Lower lobe of right lung (tissue), 2 donors: Measurements from ENCODE around the gene DPYSL3. TPM values are rescaled to one million over a fixed set of nuclear protein-coding genes. Genes with fewer than 3 reads are reported as not detected.

ENCODE experiments used
- ATAC-seq, 2 donors: fragments of 200-7000 bp; cut with Tn5 transposase; one replicate each; pipeline ENCODE4 v1.9.1; 2020 to 2022; ENCODE audit warnings: mild to moderate bottlenecking in 2 of 2, moderate library complexity in 2 of 2
- DNase-seq: peaks from one replicate; pipeline ENCODE4 v3.0.0-alpha.2; 2020
- H3K27ac ChIP-seq: fragments of 200-600 bp; one replicate; pipeline ENCODE4 v1.8.0; 2022
- H3K27me3 ChIP-seq: fragments of 200-600 bp; one replicate; pipeline ENCODE4 v1.8.0; 2022; ENCODE audit warnings: low read depth
- H3K36me3 ChIP-seq: fragments of 200-600 bp; one replicate; pipeline ENCODE4 v1.8.0; 2022; ENCODE audit warnings: mild to moderate bottlenecking
- H3K4me1 ChIP-seq: fragments of 200-600 bp; one replicate; pipeline ENCODE4 v1.8.0; 2022
- H3K4me3 ChIP-seq: fragments of 200-600 bp; one replicate; pipeline ENCODE4 v1.8.0; 2022; ENCODE audit warnings: mild to moderate bottlenecking
- H3K9me3 ChIP-seq: fragments of 200-600 bp; one replicate; pipeline ENCODE4 v1.8.0; 2022
- intact Hi-C: fragments of 100-400 bp; cut with DNase I; formaldehyde crosslinking; loops from one replicate; pipeline ENCODE4 v1.11.0; 2022
- total RNA-seq: library from RNA; stranded (reverse); fragmentation: NEBNext Ultra II Directional; extraction: Animal tissue kit (Norgen Biotek cat#: 25700); gene quantifications from one replicate; pipeline ENCODE4 v1.2.1, GENCODE V29; 2021
- TF ChIP-seq, protein P1 (sequence below): fragments of 200-600 bp; IDR thresholded peaks from one replicate; pipeline ENCODE4 v1.8.0; 2022; ENCODE audit warnings: antibody characterized with exemption, mild to moderate bottlenecking
- donor health status: DM: no; HTN: yes; CAD: no; lungs with severe emphysema.

Gene DPYSL3
- total RNA-seq, 1 donor from 2014 or later = 45.7 TPM

DNA sequence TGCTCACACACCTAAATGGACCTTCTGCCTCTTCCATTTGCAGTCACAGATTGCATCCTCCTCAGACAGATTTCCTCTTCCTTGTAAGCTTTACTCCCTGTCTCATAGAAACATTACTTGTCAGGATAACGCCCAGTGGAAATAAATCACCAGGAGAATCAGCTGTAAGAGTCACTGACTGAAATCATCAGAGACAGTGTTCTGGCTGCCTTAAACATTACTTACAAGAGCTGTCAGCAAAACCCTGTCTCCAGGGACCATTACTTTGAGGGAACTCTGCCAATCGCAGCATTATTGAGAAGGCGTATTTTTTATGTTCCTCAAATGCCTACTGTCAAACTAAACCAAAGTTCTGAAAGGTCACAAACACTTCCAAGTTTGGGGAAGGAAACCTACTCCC lies 5.9 kb downstream of the DPYSL3 start:
- intact Hi-C loops = no loop called here
- TF ChIP-seq, protein P1, sequence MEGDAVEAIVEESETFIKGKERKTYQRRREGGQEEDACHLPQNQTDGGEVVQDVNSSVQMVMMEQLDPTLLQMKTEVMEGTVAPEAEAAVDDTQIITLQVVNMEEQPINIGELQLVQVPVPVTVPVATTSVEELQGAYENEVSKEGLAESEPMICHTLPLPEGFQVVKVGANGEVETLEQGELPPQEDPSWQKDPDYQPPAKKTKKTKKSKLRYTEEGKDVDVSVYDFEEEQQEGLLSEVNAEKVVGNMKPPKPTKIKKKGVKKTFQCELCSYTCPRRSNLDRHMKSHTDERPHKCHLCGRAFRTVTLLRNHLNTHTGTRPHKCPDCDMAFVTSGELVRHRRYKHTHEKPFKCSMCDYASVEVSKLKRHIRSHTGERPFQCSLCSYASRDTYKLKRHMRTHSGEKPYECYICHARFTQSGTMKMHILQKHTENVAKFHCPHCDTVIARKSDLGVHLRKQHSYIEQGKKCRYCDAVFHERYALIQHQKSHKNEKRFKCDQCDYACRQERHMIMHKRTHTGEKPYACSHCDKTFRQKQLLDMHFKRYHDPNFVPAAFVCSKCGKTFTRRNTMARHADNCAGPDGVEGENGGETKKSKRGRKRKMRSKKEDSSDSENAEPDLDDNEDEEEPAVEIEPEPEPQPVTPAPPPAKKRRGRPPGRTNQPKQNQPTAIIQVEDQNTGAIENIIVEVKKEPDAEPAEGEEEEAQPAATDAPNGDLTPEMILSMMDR = no peak
- no peak overlapping the region for H3K27ac ChIP-seq
- no peaks in the 10 kb centered on the region for H3K9me3 ChIP-seq
- ATAC-seq (no peak), DNase-seq (no peak)
- peaks cover 8% of the 10 kb centered on the region for H3K4me1 ChIP-seq
- no peaks in the 10 kb centered on the region for H3K36me3 ChIP-seq
- no peak overlapping the region for H3K4me3 ChIP-seq
- peaks cover under 1% of the 10 kb centered on the region for H3K27me3 ChIP-seq

DNA sequence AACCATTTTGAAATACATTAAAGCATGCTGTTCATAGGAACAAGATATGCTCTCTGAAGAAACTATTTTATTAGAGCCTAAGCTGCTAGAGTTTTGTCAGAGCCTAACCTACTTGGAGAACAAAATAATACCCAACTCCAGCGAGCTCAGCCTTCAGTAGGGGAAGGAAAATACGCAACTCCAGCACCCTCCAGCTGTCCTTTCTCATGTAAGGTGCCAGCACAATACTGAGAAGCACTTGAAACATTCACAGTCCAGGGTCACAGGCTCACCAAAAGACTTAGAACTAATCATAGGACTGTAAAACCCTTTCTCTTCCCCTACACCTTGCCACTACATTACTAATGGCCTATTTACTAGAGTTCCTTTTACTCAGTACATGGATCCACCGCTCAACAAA lies 18.9 kb downstream of the DPYSL3 start:
- H3K4me3 ChIP-seq = no peak overlapping the region
- H3K4me1 ChIP-seq = peaks cover 10% of the 10 kb centered on the region
- H3K27ac ChIP-seq = no peak overlapping the region
- no peak for DNase-seq
- no peaks in the 10 kb centered on the region for H3K9me3 ChIP-seq
- no peaks in the 10 kb centered on the region for H3K36me3 ChIP-seq
- TF ChIP-seq, protein P1 = no peak
- no peaks in the 10 kb centered on the region for H3K27me3 ChIP-seq
- ATAC-seq = no peak
- intact Hi-C loops = no loop called here

DNA sequence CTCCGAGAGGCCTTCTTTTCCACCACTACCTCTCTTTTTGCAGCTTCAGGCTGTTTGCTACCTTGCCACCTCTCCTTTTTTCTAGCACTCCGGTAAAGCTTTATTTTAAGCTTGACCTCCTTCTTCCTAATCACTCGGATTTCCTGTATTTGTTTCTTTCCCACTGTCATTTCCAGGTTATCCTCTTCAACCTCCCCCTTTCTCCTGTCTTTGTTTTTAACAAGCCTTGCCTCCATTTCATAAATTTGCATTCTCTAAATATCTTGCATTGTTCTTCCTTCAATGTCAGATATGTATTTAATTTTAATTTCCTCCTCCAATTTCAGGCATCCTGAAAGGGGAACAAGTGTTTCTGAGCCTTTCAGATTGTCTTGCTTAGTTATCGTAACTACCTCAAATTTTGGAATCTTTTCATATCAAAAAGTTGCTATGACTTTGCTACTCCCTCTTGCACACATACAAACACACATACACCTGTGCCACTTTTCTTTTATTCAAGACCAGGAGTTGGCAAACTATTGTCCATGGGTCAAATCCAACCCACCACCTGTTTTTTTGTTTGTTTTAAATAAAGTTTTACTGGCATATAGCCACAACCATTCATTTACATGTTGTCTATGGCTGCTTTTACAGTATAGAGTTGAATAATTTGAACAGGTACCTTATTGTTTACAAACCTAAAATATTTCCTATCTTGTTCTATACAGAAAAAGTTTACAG lies 22.7 kb downstream of the DPYSL3 start:
- H3K27me3 ChIP-seq = no peaks in the 10 kb centered on the region
- H3K36me3 ChIP-seq = no peaks in the 10 kb centered on the region
- peaks cover 44% of the 10 kb centered on the region for H3K4me1 ChIP-seq
- no peaks in the 10 kb centered on the region for H3K9me3 ChIP-seq
- H3K27ac ChIP-seq = peak overlapping the region; percentile 27
- H3K4me3 ChIP-seq = no peak overlapping the region
- TF ChIP-seq, protein P1 = no peak
- DNase-seq (no peak), ATAC-seq (no peak)
- intact Hi-C loops = no loop called here

DNA sequence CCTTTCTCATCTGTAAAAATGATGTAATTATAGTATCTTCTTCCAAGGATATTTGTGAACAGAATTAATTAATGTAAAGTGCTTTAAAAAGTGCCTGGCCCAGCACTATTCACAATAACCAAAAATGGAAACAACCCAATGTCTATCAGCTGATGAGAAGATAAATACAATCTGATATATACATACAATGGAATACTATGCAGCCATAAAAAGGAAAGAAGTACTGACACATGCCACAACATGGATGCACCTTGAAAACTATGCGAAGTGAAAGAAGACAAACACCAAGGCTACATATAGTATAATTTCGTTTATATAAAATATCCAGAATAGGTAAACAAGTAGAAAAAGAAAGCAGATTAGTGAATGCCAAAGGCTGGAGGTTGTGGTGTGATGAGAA lies 24.1 kb downstream of the DPYSL3 start:
- peaks cover 53% of the 10 kb centered on the region for H3K4me1 ChIP-seq
- H3K27me3 ChIP-seq = no peaks in the 10 kb centered on the region
- no peak overlapping the region for H3K27ac ChIP-seq
- no peak overlapping the region for H3K4me3 ChIP-seq
- no peak for DNase-seq
- TF ChIP-seq, protein P1 = no peak
- intact Hi-C loops = no loop called here
- ATAC-seq = no peak
- no peaks in the 10 kb centered on the region for H3K36me3 ChIP-seq
- H3K9me3 ChIP-seq = no peaks in the 10 kb centered on the region

DNA sequence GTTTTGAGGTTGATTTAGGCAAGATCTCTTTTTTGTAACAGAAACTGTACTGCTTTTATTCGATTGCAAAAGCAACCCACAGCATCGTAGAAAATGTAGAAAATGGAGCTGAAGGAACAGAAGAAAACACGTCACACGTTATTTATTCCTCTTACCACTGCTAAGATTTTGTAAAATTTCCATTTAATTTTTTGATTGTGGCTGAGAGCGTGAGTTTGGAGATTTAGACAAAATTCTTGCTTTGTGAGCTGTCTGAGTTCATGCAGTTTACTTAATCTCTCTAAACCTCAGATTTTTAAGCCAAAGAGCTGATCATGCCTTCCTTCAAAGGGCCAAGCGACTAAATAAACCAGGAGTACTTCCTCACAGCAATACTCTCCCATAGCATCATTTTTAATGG lies 24.8 kb downstream of the DPYSL3 start:
- ATAC-seq (no peak), DNase-seq (no peak)
- TF ChIP-seq, protein P1 = no peak
- no peaks in the 10 kb centered on the region for H3K27me3 ChIP-seq
- no peak overlapping the region for H3K4me3 ChIP-seq
- intact Hi-C loops = no loop called here
- H3K36me3 ChIP-seq = no peaks in the 10 kb centered on the region
- no peaks in the 10 kb centered on the region for H3K9me3 ChIP-seq
- H3K4me1 ChIP-seq = peaks cover 53% of the 10 kb centered on the region
- peak overlapping the region; percentile 78 for H3K27ac ChIP-seq

DNA sequence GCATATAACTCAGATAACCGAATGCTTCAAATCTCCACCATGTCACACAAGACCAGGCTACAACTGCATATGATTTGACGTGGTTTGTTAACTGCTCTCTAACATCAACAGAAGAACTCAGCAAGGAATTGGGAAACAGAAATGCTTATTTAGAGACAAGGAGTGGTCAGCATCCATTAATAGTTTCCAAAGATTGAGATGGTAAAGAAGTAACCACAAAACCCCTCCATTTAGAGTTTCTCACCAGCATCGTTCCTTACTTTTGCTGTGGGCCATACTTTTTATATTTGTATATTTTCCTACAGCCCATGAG lies 25.2 kb downstream of the DPYSL3 start:
- H3K27ac ChIP-seq = peak overlapping the region; percentile 78
- no peak overlapping the region for H3K4me3 ChIP-seq
- no peaks in the 10 kb centered on the region for H3K9me3 ChIP-seq
- intact Hi-C loops = no loop called here
- DNase-seq (no peak), ATAC-seq (no peak)
- H3K36me3 ChIP-seq = no peaks in the 10 kb centered on the region
- H3K4me1 ChIP-seq = peaks cover 53% of the 10 kb centered on the region
- TF ChIP-seq, protein P1 = no peak
- H3K27me3 ChIP-seq = no peaks in the 10 kb centered on the region
